ENCODE results near the gene STON1.

STON1 gene

DNA sequence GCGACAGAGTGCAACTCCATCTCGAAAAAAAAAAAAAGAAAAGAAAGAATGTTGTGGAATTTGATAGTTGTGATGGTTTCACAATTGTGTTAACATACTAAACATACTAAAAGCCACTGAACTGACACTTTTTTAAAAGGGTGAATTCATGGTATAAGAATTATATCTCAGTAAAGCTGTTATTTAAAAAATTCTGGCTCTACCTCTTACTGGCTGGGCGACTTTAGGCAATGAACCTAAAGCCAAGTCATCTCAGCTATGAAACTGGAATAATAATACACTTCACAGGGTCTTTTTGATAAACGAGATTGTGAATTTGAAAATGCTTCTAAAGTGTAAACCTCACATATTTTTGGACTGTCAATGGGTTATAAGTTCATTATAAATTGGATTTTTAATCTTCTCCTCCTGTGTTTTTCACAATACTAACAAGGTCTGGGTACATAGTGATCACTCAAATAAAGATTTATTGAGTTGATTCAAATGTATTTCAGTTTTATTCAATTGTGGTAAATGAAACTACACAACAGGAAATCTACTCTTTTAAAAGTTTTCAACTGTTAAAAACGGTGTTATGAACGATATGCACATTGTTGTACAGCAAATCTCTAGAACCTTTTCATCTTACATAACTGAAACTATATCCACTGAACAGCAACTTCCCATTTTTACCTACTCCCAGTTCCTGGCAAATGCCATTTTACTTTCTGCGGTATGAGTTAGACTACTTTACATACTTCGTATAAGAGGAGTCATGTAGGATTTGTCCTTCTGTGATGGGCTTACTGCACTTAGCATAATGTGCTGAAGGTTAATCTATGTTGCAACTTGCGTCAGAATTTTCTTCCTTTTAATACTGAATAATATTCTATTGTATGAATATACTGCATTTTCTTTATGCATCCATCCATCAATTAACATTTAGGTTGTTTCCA lies 44.7 kb downstream of the STON1 start:
- DNase-seq = no peak
- no peak overlapping the region for H3K4me3 ChIP-seq (ENCODE audit: low read depth, low read length)
- in situ Hi-C loops (cut with HindIII; ENCODE audit: low pct_ligation_motif_present, low sequenced_read_pairs) = no loop called here
- H3K27ac ChIP-seq = no peak overlapping the region
- TF ChIP-seq, protein P1, sequence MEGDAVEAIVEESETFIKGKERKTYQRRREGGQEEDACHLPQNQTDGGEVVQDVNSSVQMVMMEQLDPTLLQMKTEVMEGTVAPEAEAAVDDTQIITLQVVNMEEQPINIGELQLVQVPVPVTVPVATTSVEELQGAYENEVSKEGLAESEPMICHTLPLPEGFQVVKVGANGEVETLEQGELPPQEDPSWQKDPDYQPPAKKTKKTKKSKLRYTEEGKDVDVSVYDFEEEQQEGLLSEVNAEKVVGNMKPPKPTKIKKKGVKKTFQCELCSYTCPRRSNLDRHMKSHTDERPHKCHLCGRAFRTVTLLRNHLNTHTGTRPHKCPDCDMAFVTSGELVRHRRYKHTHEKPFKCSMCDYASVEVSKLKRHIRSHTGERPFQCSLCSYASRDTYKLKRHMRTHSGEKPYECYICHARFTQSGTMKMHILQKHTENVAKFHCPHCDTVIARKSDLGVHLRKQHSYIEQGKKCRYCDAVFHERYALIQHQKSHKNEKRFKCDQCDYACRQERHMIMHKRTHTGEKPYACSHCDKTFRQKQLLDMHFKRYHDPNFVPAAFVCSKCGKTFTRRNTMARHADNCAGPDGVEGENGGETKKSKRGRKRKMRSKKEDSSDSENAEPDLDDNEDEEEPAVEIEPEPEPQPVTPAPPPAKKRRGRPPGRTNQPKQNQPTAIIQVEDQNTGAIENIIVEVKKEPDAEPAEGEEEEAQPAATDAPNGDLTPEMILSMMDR (IDR thresholded peaks at IDR 0.05; ENCODE audit: low read depth, low read length, missing control alignments) = no peak
- H3K27me3 ChIP-seq (replicated peaks) = no peaks in the 10 kb centered on the region
- no peaks in the 10 kb centered on the region for H3K36me3 ChIP-seq (replicated peaks)

- in situ Hi-C loops (cut with HindIII; ENCODE audit: low pct_ligation_motif_present, low sequenced_read_pairs) = no loop called here
- Histone ChIP-seq H3K27ac (no peak overlapping the region), H3K36me3 (replicated peaks) (no peaks in the 10 kb centered on the region), H3K27me3 (replicated peaks) (no peaks in the 10 kb centered on the region), H3K4me3 (ENCODE audit: low read depth, low read length) (no peak overlapping the region)
- no peak for DNase-seq
- TF ChIP-seq, protein P1 (IDR thresholded peaks at IDR 0.05; ENCODE audit: low read depth, low read length, missing control alignments) = no peak
Observed at GRCh38 chr2:48578313-48578712, 48.4 kb downstream of the STON1 start.

DNA sequence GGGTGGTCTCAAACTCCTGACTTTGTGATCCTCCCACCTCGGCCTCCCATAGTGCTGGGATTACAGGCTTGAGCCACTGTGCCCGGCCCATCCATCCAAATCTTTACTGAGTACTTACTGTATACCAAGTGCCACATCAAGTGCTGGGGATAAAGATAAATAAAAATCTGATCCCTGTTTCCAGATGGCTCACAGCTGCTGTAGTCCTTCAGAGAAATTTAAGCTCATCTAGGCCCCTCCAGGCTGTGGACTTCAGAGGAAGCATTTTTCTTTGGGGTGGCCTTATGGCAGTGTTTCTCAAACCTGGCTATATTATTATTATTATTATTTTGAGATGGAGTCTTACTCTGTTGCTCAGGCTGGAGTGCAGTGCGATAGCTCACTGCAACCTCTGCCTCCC lies 54.0 kb downstream of the STON1 start:
- TF ChIP-seq, protein P1 (IDR thresholded peaks at IDR 0.05; ENCODE audit: low read depth, low read length, missing control alignments) = no peak
- Histone ChIP-seq H3K36me3 (replicated peaks) (no peaks in the 10 kb centered on the region), H3K27me3 (replicated peaks) (no peaks in the 10 kb centered on the region), H3K4me3 (ENCODE audit: low read depth, low read length) (no peak overlapping the region), H3K27ac (no peak overlapping the region)
- in situ Hi-C loops (cut with HindIII; ENCODE audit: low pct_ligation_motif_present, low sequenced_read_pairs) = no loop called here
- no peak for DNase-seq

DNA sequence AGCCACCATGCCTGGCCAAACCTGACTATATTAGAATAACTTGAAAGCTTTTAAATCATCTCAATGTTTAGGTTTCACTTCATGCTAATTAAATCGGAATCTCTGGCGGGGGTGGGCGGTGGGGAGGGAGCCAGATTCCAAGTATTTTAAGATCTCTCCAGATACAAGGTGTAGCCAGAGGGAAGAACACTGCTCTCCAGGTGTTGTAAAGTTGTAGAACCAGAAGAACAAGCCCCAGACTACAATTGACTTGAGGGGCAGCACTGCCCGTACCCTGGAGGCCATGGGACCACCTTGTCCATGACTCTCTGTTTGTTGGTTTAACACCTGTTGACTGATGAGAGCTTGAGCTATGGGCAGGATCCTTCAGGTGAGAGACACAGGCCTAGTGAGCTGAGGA lies 54.6 kb downstream of the STON1 start:
- in situ Hi-C loops (cut with HindIII; ENCODE audit: low pct_ligation_motif_present, low sequenced_read_pairs) = no loop called here
- no peak for DNase-seq
- Histone ChIP-seq H3K36me3 (replicated peaks) (no peaks in the 10 kb centered on the region), H3K27me3 (replicated peaks) (no peaks in the 10 kb centered on the region), H3K4me3 (ENCODE audit: low read depth, low read length) (no peak overlapping the region), H3K27ac (no peak overlapping the region)
- TF ChIP-seq, protein P1 (IDR thresholded peaks at IDR 0.05; ENCODE audit: low read depth, low read length, missing control alignments) = no peak

- H3K4me3 ChIP-seq (ENCODE audit: low read depth, low read length) = no peak overlapping the region
- H3K27me3 ChIP-seq (replicated peaks) = no peaks in the 10 kb centered on the region
- TF ChIP-seq, protein P1 (IDR thresholded peaks at IDR 0.05; ENCODE audit: low read depth, low read length, missing control alignments) = no peak
- in situ Hi-C loops (cut with HindIII; ENCODE audit: low pct_ligation_motif_present, low sequenced_read_pairs) = no loop called here
- H3K36me3 ChIP-seq (replicated peaks) = no peaks in the 10 kb centered on the region
- no peak for DNase-seq
- no peak overlapping the region for H3K27ac ChIP-seq
Observed at GRCh38 chr2:48586433-48586832, 56.5 kb downstream of the STON1 start.
